IMR-90 (cell line): ENCODE measurements around the gene POLR1A. TPM values are rescaled to one million over a fixed set of nuclear protein-coding genes. Genes with fewer than 3 reads are reported as not detected.

Source experiments
- ATAC-seq: fragments of 200-7000 bp; cut with Tn5 transposase; 2 replicates; pipeline ENCODE4 v1.9.1; 2020; ENCODE audit warnings: low read depth, mild to moderate bottlenecking, moderate library complexity
- BruUV-seq: library from RNA; stranded (reverse); fragments of 400-500 nt; replicated peaks from 2 replicates; lab custom pipeline; 2021; lab: Mats Ljungman, UMichigan
- CTCF ChIA-PET: fragments of 300-600 bp; formaldehyde crosslinking; extraction: SDS; loops from one replicate; lab custom pipeline; 2021; ENCODE audit warnings: antibody characterized with exemption; lab: Yijun Ruan, JAX
- POLR2A ChIA-PET: fragments of 300-600 bp; sonication (Branson Sonifier 250); formaldehyde crosslinking; loops from one replicate; lab custom pipeline; 2022; ENCODE audit warnings: antibody characterized with exemption; ENCODE audit not compliant: unreplicated experiment; lab: Charles Lee
- DNase-seq: peaks from one replicate; pipeline ENCODE4 v3.0.0; 2013
- H2AFZ ChIP-seq: replicated peaks from 2 replicates; pipeline ENCODE3; 2013; ENCODE audit warnings: low read length, mild to moderate bottlenecking; ENCODE audit not compliant: poor library complexity
- H2AK5ac ChIP-seq: 2 replicates; pipeline ENCODE4 v1.6.1; 2013; ENCODE audit warnings: low read depth, low read length, inconsistent platforms
- H2AK9ac ChIP-seq: replicated peaks from 2 replicates; pipeline ENCODE3; 2013; ENCODE audit warnings: mild to moderate bottlenecking, low read depth, low read length, moderate library complexity; ENCODE audit not compliant: poor library complexity
- H2BK120ac ChIP-seq: 2 replicates; pipeline ENCODE4 v1.6.1; 2013; ENCODE audit warnings: low read depth, low read length, inconsistent platforms
- H2BK15ac ChIP-seq: 3 replicates; pipeline ENCODE4 v1.6.1; 2013; ENCODE audit warnings: low read depth, low read length, inconsistent platforms
- H2BK20ac ChIP-seq: 2 replicates; pipeline ENCODE4 v1.6.1; 2013; ENCODE audit warnings: low read depth, mild to moderate bottlenecking, inconsistent platforms, low read length, moderate library complexity
- H2BK5ac ChIP-seq: 2 replicates; pipeline ENCODE4 v1.6.1; 2013; ENCODE audit warnings: mild to moderate bottlenecking, low read depth, low read length, inconsistent platforms; ENCODE audit not compliant: poor library complexity, severe bottlenecking
- H3K14ac ChIP-seq: replicated peaks from 2 replicates; pipeline ENCODE4 v1.6.1; 2013; ENCODE audit warnings: low read depth, low read length, inconsistent platforms
- H3K18ac ChIP-seq: 2 replicates; pipeline ENCODE4 v1.6.1; 2013; ENCODE audit warnings: low read depth, low read length, control low read depth
- H3K23ac ChIP-seq: 2 replicates; pipeline ENCODE4 v1.6.1; 2013; ENCODE audit warnings: low read depth, low read length, inconsistent platforms
- H3K27ac ChIP-seq: 2 replicates; pipeline ENCODE4 v1.5.1; 2013; ENCODE audit warnings: mild to moderate bottlenecking, control low read depth, low read length; ENCODE audit not compliant: insufficient read depth
- H3K27me3 ChIP-seq: 2 replicates; pipeline ENCODE4 v1.6.1; 2013; ENCODE audit warnings: low read length; ENCODE audit not compliant: control insufficient read depth, insufficient read depth
- H3K36me3 ChIP-seq: 2 replicates; pipeline ENCODE4 v1.6.1; 2013; ENCODE audit warnings: low read length, mixed read lengths; ENCODE audit not compliant: control insufficient read depth, insufficient read depth
- H3K4ac ChIP-seq: 2 replicates; pipeline ENCODE4 v1.6.1; 2013; ENCODE audit warnings: low read depth, low read length, inconsistent platforms
- H3K4me1 ChIP-seq: 2 replicates; pipeline ENCODE4 v1.6.1; 2013; ENCODE audit warnings: low read length, mixed read lengths; ENCODE audit not compliant: control insufficient read depth, insufficient read depth
- H3K4me2 ChIP-seq: 2 replicates; pipeline ENCODE4 v1.6.1; 2013; ENCODE audit warnings: low read depth, mild to moderate bottlenecking, control low read depth, low read length, moderate library complexity
- H3K4me3 ChIP-seq: 2 replicates; pipeline ENCODE4 v1.5.1; 2013; ENCODE audit warnings: low read depth, mild to moderate bottlenecking, control low read depth, low read length, moderate library complexity; ENCODE audit not compliant: insufficient read depth
- H3K56ac ChIP-seq: 2 replicates; pipeline ENCODE4 v1.6.1; 2013; ENCODE audit warnings: low read length, inconsistent platforms; ENCODE audit not compliant: insufficient read depth; ENCODE audit errors: extremely low read depth
- H3K79me1 ChIP-seq, 2 experiments: 2 replicates each; pipeline ENCODE4 v1.6.1; 2013; ENCODE audit warnings: low read length in 2 of 2, inconsistent platforms in 1 of 2, low read depth in 1 of 2
- H3K9ac ChIP-seq: 2 replicates; pipeline ENCODE4 v1.6.1; 2013; ENCODE audit warnings: low read depth, low read length, control low read depth
- H3K9me1 ChIP-seq: 2 replicates; pipeline ENCODE4 v1.6.1; 2013; ENCODE audit warnings: low read length, inconsistent platforms; ENCODE audit not compliant: insufficient read depth
- H3K9me3 ChIP-seq: 2 replicates; pipeline ENCODE4 v1.6.1; 2013; ENCODE audit warnings: low read length; ENCODE audit not compliant: control insufficient read depth, insufficient read depth
- H4K20me1 ChIP-seq: 2 replicates; pipeline ENCODE4 v1.6.1; 2013; ENCODE audit warnings: low read length, inconsistent platforms; ENCODE audit not compliant: insufficient read depth
- H4K5ac ChIP-seq: 2 replicates; pipeline ENCODE4 v1.6.1; 2013; ENCODE audit warnings: mild to moderate bottlenecking, low read depth, low read length, control low read depth
- H4K8ac ChIP-seq, 2 experiments: 2 replicates each; pipeline ENCODE4 v1.6.1; 2013; ENCODE audit warnings: low read depth in 2 of 2, low read length in 2 of 2, control low read depth in 1 of 2, inconsistent platforms in 1 of 2
- H4K91ac ChIP-seq: 2 replicates; pipeline ENCODE4 v1.6.1; 2013; ENCODE audit warnings: low read depth, low read length, inconsistent platforms; ENCODE audit not compliant: insufficient read depth
- BHLHE40 ChIP-seq: fragments of 150-350 bp; IDR thresholded peaks from 2 replicates; pipeline ENCODE4 v1.6.1; 2016; ENCODE audit warnings: mild to moderate bottlenecking, low read depth, low read length
- CHD1 ChIP-seq: IDR thresholded peaks from 2 replicates; pipeline ENCODE4 v1.6.1; 2012; ENCODE audit warnings: low read depth, low read length, improper control_type of control experiment
- SMC3 ChIP-seq: fragments of 150-350 bp; IDR thresholded peaks from 2 replicates; pipeline ENCODE4 v1.6.1; 2016; ENCODE audit warnings: low read depth, mild to moderate bottlenecking, antibody characterized with exemption, low read length, moderate library complexity
- WGBS, 2 experiments: methylation state at CpG; one replicate each; pipeline versions ENCODE4 v1.1.5 to v1.1.7; 2013; ENCODE audit warnings: missing lambda C conversion rate in 2 of 2; ENCODE audit not compliant: insufficient read length in 1 of 2; ENCODE audit errors: extremely low coverage in 2 of 2; 5-methylcytosine and 5-hydroxymethylcytosine counted together
- dilution Hi-C: fragments of 300-500 bp; cut with HindIII; formaldehyde crosslinking; loops from one replicate; pipeline ENCODE4 v1.14.3; 2018; ENCODE audit warnings: low sequenced_read_pairs; ENCODE audit not compliant: unreplicated experiment
- in situ Hi-C: fragments of 300-500 bp; cut with MboI; formaldehyde crosslinking; loops from 3 replicates; pipeline ENCODE4 v1.14.3; 2019; ENCODE audit warnings: low sequenced_read_pairs, inconsistent platforms, mixed read lengths
- intact Hi-C: fragments of 100-400 bp; cut with micrococcal nuclease; formaldehyde crosslinking; loops from 2 replicates; pipeline ENCODE4 v1.10.0; 2022
- polyA plus RNA-seq, 3 experiments: library from polyadenylated mRNA; depleted of rRNA; stranded (reverse); fragments of >200 nt; gene quantifications; 2 replicates each; pipeline ENCODE4 v1.2.3, GENCODE V29; 2012; ENCODE audit warnings: low replicate concordance in 1 of 3
- total RNA-seq: library from RNA; depleted of rRNA; stranded (reverse); fragments of >200 nt; gene quantifications from 2 replicates; pipeline ENCODE4 v1.2.3, GENCODE V29; 2012
- TF ChIP-seq, protein P1 (sequence below): conservative IDR thresholded peaks from 2 replicates; pipeline ENCODE4 v1.5.1; 2012; ENCODE audit warnings: mild to moderate bottlenecking, low read depth, low read length, improper control_type of control experiment
- TF ChIP-seq, protein P2 (sequence below): fragments of 150-350 bp; IDR thresholded peaks from 2 replicates; pipeline ENCODE4 v1.6.1; 2016; ENCODE audit warnings: low read depth, mild to moderate bottlenecking, low read length, moderate library complexity, borderline replicate concordance

POLR1A gene
- total and polyA plus RNA-seq, 2 of the 4 experiments (the other 2 are of a cell fraction) = 7.6 to 27.4 TPM

DNA sequence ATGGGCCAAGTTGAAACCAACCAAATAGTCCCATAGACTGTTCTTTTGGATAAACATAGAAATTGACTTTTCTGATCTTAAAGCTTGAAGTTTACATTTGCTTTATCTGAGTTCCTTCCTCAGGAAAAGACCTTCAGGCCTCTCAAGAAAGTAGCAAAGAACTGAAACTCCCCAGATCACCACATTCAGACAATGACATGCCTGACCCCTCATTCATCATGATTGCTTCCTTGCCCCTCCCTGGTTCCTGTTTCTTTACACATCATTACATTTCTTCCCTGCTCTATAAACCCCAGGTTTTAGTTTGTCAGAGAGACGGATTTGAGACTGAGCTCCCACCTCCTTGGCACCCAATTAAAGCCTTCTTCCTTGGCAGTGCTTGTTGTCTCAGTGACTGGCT, 133.3 kb downstream of the POLR1A start:
- WGBS, 2 experiments = no CpG with 5 or more reads among the region's 1 CpG
- no peak for ATAC-seq
- no peak overlapping the region for H3K9ac ChIP-seq
- no peak overlapping the region for H2BK20ac ChIP-seq
- CTCF ChIA-PET = no interaction called here
- POLR2A ChIA-PET = no interaction called here
- no peaks in the 10 kb centered on the region for H4K20me1 ChIP-seq
- no peak overlapping the region; the same call in 1 of the 2 replicates for H3K18ac ChIP-seq
- no peak overlapping the region for H2AFZ ChIP-seq
- no peak overlapping the region for H4K91ac ChIP-seq
- H3K4me2 ChIP-seq = no peak overlapping the region
- no peaks in the 10 kb centered on the region for H3K36me3 ChIP-seq
- dilution Hi-C loops (no loop called here), in situ Hi-C loops (no loop called here), intact Hi-C loops (no loop called here)
- no peaks in the 10 kb centered on the region for H3K9me1 ChIP-seq
- H3K4ac ChIP-seq = no peak overlapping the region
- H3K9me3 ChIP-seq = peaks cover 4% of the 10 kb centered on the region; the same call in 1 of the 2 replicates
- no peaks in the 10 kb centered on the region for H3K79me1 ChIP-seq
- no peak overlapping the region for H4K5ac ChIP-seq
- H3K4me3 ChIP-seq = no peak overlapping the region
- H3K27ac ChIP-seq = no peak overlapping the region
- no peak for TF ChIP-seq SMC3
- no peak for TF ChIP-seq BHLHE40
- no peak for TF ChIP-seq CHD1
- TF ChIP-seq, protein P1, sequence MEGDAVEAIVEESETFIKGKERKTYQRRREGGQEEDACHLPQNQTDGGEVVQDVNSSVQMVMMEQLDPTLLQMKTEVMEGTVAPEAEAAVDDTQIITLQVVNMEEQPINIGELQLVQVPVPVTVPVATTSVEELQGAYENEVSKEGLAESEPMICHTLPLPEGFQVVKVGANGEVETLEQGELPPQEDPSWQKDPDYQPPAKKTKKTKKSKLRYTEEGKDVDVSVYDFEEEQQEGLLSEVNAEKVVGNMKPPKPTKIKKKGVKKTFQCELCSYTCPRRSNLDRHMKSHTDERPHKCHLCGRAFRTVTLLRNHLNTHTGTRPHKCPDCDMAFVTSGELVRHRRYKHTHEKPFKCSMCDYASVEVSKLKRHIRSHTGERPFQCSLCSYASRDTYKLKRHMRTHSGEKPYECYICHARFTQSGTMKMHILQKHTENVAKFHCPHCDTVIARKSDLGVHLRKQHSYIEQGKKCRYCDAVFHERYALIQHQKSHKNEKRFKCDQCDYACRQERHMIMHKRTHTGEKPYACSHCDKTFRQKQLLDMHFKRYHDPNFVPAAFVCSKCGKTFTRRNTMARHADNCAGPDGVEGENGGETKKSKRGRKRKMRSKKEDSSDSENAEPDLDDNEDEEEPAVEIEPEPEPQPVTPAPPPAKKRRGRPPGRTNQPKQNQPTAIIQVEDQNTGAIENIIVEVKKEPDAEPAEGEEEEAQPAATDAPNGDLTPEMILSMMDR = no peak
- TF ChIP-seq, protein P2, sequence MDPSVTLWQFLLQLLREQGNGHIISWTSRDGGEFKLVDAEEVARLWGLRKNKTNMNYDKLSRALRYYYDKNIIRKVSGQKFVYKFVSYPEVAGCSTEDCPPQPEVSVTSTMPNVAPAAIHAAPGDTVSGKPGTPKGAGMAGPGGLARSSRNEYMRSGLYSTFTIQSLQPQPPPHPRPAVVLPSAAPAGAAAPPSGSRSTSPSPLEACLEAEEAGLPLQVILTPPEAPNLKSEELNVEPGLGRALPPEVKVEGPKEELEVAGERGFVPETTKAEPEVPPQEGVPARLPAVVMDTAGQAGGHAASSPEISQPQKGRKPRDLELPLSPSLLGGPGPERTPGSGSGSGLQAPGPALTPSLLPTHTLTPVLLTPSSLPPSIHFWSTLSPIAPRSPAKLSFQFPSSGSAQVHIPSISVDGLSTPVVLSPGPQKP = no peak
- H2BK120ac ChIP-seq = no peak overlapping the region
- H2BK15ac ChIP-seq = no peak overlapping the region
- H3K14ac ChIP-seq = no peak overlapping the region
- BruUV-seq = no TSS peak
- no peak for DNase-seq
- H2AK5ac ChIP-seq = no peak overlapping the region
- H2BK5ac ChIP-seq = no peak overlapping the region
- H4K8ac ChIP-seq = no peak overlapping the region
- H2AK9ac ChIP-seq = no peak overlapping the region
- no peak overlapping the region for H3K56ac ChIP-seq
- no peak overlapping the region for H3K23ac ChIP-seq
- no peaks in the 10 kb centered on the region; the same call in 1 of the 2 replicates for H3K4me1 ChIP-seq
- peaks cover 30% of the 10 kb centered on the region for H3K27me3 ChIP-seq
